HCT116 (cell line): Measurements from ENCODE around the gene SEMA5A.

Source experiments
- EGR1 ChIP-seq: IDR thresholded peaks from 2 replicates; pipeline ENCODE4 v1.6.1; 2012; ENCODE audit warnings: low read depth
- ELF1 ChIP-seq: IDR thresholded peaks from 2 replicates; pipeline ENCODE4 v1.6.1; 2012; ENCODE audit warnings: low read depth, borderline replicate concordance
- JUND ChIP-seq: IDR thresholded peaks from 2 replicates; pipeline ENCODE4 v1.6.1; 2012
- POLR2A ChIP-seq: IDR thresholded peaks from 2 replicates; pipeline ENCODE4 v1.7.0; 2011; ENCODE audit warnings: borderline replicate concordance; ENCODE audit not compliant: insufficient read depth, insufficient read length; ENCODE audit errors: extremely low read depth
- ZFX ChIP-seq: fragments of 450-650 bp; IDR thresholded peaks from 2 replicates; pipeline ENCODE4 v1.6.1; 2017
- TF ChIP-seq, protein P1 (sequence below), 3 experiments: fragments of 200-600 bp in 1 of 3; sonication (generic) in 1 of 3; IDR thresholded peaks in 2 of 3; conservative IDR thresholded peaks in 1 of 3; 2 replicates each; pipeline ENCODE4 v1.5.1; 2012 to 2017; ENCODE audit warnings: low read depth in 2 of 3, low read length in 2 of 3, antibody characterized with exemption in 1 of 3, borderline replicate concordance in 1 of 3, control low read depth in 1 of 3, mild to moderate bottlenecking in 1 of 3, mixed read lengths in 1 of 3, mixed run types in 1 of 3, moderate library complexity in 1 of 3; ENCODE audit not compliant: insufficient read depth in 1 of 3
- TF ChIP-seq, protein P2 (sequence below): IDR thresholded peaks from 2 replicates; pipeline ENCODE4 v1.6.1; 2012

DNA sequence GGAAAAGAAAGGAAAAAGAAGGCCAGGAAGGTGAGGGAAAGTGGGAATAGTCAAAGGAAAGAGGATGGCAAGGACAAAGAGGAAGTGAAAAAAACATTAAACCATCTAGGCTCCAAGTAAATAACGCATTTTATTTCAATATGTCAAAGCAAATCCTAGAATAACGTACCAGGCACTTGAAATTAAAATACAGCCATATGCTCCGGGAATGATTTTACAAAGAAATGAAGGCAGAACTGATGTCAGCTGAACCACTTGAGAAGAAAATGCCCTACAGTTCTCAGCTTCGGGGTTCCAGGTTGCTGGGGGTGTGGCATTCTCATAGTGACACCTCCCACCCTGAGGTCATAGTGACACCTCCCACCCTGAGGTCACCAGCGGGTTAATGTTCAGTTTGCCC lies 281.6 kb downstream of the SEMA5A start:
- TF ChIP-seq, protein P1, sequence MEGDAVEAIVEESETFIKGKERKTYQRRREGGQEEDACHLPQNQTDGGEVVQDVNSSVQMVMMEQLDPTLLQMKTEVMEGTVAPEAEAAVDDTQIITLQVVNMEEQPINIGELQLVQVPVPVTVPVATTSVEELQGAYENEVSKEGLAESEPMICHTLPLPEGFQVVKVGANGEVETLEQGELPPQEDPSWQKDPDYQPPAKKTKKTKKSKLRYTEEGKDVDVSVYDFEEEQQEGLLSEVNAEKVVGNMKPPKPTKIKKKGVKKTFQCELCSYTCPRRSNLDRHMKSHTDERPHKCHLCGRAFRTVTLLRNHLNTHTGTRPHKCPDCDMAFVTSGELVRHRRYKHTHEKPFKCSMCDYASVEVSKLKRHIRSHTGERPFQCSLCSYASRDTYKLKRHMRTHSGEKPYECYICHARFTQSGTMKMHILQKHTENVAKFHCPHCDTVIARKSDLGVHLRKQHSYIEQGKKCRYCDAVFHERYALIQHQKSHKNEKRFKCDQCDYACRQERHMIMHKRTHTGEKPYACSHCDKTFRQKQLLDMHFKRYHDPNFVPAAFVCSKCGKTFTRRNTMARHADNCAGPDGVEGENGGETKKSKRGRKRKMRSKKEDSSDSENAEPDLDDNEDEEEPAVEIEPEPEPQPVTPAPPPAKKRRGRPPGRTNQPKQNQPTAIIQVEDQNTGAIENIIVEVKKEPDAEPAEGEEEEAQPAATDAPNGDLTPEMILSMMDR (IDR thresholded peaks at IDR 0.05 in 2 of 3, conservative IDR thresholded peaks at IDR 0.05 in 1 of 3; ENCODE audit: borderline replicate concordance in 1 of 3, insufficient read depth in 1 of 3, low read depth in 2 of 3, low read length in 2 of 3) = no peak
- TF ChIP-seq POLR2A (no peak), ZFX (no peak), ELF1 (no peak), JUND (no peak), EGR1 (no peak)
- TF ChIP-seq, protein P2, sequence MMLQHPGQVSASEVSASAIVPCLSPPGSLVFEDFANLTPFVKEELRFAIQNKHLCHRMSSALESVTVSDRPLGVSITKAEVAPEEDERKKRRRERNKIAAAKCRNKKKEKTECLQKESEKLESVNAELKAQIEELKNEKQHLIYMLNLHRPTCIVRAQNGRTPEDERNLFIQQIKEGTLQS = no peak
